RPMI8226 (cell line): ENCODE results near the gene SH3PXD2A.
A peak's percentile ranks its signal among the peaks of the same experiment; 100 is the strongest.
"Not testable (repeated sequence)": the region's sequence is repeated elsewhere in the genome, so short reads cannot be mapped to it uniquely, and the experiment has no call there.

Source experiments
- DNase-seq: peaks from one replicate; pipeline ENCODE4 v3.0.0-alpha.2; 2015

The SH3PXD2A gene

DNA sequence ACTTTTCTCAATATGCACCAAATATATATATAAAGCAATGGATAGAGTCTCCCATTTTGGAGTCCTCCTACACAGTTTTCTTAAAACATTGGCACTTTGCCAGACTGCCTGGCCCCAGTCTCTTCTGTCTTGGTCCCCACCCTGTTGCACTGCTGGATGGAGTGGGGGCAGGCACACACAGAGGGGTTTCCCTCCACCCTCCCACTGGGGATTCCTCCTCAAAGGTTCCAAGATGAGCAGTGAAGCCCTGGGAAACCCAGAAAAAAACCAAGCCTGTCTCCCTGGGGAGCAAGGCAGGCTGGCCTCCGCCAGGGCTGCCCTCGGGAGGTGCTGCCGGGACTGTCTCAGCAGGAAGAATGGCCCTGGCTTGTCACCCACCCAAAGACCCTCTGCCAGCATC is 68.0 kb downstream of the SH3PXD2A start:
- no peak for DNase-seq

DNA sequence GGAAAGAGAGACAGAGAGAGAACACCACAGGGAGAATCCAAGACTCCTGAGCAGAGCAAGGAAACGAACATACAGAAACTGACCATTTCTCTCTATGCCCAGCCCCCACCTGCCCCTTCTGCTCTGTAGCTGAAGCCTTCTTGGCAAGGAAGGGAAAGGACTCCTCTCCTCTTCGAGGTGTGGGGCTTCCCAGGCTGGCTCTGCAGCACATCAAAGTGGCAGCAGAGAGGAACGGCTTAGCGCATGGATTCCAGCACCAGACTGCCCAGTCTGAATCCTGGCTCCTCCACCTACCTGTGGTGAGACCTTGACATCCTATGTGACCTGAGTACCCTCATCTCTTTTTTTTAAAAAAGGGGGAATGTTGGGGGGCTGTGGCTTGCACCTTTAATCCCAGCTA is 69.4 kb downstream of the SH3PXD2A start:
- DNase-seq: peak; percentile 40

DNA sequence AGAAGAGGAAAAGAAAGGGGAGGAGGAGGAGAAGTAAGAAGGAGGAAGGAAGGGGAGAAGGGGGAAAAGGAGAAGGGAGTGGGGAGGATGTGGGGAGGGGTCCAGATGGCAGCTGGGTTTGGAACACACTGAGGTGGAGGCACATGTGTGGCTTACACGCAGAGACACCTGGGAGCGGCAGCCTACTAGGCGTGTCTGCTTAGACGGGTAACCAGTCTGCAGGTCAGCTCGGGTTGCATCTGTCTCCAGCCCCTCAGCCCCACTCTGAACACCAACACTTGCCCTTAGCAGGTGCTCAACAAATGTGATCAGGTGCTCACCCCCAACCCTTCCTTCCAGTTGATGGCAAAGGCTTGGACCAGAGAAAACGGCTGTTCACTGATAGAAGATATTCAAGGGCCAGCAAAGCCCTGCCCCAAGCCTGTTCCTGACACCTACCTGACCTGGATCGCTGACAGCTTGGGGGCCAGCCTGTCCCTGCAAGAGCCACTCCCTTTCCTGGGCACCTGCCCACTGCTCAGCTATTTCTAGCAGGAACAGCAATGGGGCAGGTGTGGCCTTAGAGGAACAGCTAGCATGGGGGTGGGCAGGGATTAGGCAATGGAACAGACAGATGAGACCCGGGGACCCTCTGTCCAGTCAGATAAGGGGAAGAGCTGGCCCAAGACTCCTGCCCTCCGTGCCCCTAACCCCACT is 70.5 kb downstream of the SH3PXD2A start:
- peak; percentile 70 for DNase-seq

DNA sequence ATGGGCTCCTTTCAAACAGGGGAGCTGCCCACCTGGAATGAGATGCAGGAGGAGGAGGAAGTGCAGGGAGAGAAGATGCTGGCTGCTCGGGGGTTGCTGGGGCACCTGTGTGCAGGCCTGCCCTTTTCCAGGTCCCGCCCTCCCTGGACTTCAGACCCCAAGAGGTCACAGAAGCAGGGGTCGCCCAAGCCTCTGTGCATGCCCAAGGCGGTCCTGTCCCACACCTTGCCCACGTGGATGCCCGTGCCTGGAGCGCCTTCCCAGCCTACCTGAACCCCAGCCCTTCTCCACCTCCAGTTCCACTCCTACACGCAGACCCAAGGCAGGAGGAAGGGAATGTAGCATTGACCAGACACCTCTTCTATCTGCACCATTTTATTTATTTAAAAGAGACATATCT is 71.3 kb downstream of the SH3PXD2A start:
- no peak for DNase-seq

DNA sequence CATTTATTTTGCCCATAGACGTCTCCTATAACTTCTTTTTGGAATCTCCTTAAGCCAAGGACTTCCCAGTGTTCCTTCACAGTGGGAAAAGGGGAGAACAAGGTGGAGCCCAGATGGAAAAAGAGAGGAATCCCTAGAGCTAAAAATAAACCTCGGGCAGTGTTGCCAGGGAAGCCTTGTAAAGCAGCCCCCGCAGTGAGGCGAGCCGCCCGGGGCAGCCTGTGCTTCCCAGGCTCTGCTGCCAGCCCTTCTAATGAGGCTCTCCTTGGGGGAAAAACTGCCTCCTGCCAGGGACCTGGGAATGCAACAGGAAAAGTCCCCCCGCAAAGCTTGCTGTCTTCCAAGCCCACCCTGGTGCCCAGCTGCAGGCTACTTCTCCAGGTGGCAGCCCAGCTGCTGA is 71.7 kb downstream of the SH3PXD2A start:
- DNase-seq: no peak

DNA sequence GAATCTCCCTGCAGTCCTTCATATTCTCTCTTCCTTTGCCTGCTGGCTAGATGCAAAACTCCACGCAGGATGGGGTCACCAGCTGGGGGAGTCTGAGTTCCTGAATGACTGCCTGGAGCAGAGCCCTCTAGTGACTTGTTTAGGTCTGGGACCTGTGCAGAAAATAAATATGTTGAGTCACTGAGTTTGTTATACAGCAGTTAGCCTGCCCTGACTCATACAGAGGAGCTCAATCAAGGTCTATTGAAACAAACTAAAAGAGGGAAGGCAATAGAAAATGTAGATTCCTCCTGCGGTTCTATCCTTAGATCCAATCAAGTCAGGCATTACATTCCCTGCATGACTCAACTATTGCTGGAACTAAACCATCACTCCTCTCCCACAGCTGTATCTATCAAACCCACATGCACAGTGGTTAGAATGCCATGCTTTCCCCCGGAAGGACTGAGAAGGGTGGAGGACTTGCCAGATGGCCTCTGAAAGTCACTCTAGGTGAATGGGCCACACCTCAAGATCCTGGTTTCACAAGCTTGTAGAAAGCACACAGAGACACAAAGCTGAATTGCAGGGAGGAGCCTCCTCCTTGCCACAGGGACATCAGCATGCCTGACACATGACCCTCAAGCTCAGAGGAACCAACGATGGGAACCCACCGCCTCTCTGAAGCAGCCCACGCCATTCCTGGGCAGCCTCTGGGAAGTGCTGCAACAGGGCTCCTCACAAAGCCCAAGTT is 73.9 kb downstream of the SH3PXD2A start:
- peak; percentile 43 for DNase-seq

DNA sequence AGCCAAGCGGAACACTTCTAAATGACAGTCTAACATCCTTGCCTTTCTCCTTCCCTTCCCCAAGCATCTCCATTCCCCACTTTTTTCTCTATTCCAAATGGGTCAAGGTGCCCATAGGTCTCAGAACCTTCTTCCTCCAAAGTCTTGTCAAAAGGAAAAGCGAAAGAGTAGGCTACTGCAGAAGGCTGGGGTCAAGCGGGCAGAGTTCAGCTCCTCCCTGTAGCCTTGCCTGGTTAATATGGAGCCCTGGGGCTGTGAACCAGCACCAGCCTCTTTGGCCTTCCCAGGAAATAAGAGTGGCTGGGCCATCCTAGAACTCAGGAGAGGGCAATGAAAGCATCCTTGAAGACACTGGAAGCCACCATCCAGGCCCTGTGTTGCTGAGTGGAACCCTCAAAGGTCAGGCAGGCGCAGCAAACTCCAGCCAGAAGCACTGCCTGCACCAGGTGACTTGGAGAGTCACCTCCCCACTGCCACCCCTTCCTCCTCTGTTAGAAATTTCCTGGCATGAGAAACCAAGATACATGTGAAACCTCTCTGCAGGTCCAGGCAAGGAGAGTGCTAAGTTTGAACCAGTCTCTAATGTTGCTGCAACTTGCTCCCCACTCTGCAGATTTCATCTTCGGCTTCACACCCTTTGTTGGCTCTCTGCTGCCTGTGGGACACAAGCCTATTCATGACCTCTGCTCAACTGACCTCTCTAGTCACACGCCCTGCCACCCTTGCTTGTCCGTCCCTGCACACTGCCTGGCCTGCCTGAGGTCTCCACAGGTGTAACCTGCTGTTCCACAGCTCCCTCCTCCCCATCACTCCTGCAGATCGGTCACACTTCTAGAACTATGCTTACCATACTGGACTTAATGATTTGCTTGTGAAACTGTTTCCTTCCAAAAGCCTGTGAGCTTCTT is 74.9 kb downstream of the SH3PXD2A start:
- peak; percentile 54 for DNase-seq

DNA sequence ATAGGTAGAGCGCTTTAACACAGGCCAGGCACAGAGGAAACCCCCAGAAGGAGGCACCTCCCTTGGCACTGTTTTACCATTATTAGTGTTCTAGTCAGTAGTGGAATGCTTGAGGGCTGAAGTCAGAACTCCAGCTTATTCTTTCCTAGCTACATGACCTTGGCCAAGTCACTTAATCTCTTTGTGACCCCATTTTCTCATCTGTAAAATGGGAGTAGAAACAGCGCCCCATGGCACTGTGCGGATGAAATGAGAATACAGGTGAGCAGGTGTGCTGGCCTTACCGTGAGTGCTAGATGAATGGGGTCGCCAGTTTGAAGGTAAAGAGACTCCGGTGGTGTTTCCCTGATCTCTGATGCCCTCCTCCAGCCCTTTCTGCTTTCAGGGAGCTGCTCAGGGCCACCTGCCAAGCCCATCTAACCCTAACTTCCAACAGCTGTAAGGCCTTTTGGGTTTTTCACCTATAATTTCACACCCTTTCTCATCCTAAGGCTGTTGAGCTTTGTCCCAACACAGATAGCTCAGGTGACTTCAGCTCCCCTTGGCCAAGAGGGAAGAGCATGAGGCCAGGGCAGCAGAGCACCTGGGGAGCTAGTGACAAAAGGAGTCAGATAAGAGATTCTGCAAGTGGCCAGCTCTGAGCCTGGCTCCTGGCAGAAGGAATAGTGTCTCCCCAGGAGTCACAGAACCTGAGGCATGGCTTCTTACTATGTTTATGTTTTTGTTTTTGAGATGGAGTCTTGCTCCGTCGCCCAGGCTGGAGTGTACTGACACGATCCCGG is 76.8 kb downstream of the SH3PXD2A start:
- no peak for DNase-seq

DNA sequence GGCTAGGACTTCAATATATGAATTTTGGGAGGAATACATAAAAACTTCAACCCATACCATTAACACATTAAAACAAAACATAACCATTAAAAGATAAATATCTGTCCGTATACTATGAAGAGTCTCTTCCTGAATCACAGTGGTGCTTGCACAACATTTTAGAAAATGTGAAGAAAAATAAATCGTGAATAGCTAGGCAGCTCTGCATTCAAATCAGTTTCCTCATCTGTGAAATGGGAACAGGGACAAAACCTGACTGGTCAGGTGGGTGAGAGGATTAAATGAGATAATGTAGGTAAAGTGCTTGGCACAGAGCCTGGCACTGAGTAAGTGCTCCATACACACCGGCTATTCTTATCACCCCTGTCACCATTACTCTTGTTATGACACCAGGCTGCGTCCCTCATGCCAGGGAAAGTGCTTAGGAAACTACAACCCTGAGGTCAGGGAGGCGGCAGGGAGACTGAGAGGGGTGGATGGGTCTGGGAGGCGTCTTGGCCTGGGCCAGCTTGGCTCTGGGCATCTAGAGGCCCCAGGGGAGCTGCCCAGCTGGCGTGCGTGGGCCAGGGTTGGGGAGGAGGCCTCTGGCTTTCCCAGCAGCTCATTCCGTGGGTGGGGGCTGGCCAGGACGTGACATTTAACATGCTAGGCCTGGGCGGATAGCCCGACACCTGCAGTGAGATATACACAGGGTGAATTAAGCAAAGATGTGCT is 78.3 kb downstream of the SH3PXD2A start:
- DNase-seq: no peak

DNA sequence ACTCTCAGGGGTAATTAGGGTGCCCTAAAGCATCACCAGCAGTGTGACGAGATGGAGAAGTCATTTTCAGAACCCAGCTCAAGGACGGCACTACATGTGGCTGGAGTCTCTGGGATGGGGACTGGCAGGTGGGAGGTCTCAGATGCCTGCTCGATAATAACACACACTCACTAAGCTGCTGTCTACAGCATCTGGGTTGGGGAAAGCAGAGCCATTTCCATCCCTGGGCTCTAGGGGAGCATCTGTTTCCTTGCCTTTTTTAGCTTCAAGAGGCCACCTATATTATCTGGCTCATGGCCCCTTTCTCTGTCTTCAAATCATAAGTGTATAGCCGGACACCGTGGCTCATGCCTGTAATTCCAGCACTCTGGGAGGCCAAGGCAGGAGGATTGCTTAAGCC is 79.6 kb downstream of the SH3PXD2A start:
- no peak for DNase-seq

DNA sequence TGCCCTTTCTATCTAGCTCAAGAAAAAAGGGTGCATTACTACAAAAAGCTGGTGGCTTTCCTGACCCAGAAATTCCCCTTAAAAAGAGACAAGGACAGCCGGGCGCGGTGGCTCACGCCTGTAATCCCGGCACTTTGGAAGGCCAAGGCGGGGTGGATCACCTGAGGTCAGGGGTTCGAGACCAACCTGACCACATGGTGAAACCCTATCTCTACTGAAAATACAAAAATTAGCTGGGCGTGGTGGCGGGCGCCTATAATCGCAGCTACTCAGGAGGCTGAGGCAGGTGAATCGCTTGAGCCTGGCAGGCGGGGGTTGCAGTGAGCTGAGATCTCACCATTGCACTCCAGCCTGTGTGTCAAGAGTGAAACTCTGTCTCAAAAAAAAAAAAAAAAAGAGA is 82.5 kb downstream of the SH3PXD2A start:
- DNase-seq: not testable (repeated sequence)

DNA sequence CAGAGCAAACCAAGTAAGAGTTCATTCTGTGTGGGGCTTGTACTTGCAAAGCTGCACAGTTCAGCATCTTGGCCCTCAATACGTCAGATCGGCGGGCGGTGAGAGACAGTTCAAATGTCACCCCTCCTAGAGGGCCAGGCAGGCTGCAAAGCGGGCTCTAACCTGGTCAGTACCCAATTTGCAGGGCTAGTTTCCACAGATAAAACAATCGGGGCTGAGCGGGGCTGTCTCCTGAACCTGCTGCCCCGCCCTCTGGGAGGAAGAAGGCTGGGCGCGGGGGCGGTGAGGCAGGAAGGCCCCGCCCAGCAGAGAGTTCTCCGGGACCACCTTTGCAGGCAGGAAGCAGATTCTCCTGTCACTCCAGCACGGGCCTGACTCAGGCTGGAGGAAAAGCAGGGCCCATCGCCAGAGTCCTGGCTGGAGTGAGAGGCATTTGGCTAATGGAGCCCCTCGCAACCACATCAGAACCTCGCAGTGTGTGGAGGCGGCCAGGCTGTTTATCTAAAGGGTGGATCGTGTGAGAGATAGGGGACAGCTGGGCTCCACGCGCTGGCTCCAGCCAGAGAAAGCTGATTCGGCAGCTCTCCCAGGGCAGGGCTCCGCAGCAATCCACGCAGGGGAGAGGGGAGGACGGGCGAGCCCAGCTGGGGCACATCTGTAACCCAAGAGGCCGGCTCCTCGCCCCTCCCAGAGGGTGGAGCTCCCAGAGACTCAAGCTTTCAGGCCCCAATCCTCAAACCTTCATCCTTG is 83.1 kb downstream of the SH3PXD2A start:
- peak; percentile 90 for DNase-seq

DNA sequence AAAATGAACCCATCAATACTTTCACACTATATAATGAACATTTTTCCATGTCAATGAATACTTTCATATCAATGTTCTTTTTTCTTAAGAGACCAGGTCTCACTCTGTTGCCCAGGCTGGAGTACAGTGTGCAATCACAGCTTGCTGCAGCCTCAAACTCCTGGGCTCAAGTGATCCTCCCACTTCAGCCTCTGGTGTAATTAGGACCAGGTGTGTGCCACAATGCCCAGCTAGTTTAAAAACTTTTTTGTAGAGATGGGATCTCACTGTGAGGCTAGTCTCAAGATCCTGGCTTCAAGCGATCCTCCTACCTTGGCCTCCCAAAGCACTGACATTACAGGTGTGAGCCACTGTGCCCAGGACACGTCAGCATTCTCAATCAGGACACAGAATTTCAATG is 85.2 kb downstream of the SH3PXD2A start:
- DNase-seq: no peak

DNA sequence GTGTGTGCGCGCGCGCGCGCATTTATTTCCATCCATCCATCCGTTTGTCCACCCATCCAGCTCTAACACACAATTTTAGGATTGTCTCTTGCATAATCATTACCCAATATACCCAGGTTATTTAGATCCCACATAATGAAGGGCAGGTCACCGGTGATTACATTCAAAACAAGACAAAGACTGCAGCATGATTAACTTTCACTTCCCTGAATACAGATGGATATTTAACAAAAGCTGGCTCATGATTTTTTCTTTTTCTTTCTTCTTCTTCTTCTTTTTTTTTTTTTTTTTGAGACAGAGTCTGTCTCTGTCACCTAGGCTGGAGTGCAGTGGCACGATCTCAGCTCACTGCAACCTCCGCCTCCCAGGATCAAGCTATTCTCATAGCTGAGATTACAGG is 86.2 kb downstream of the SH3PXD2A start:
- peak; percentile 48 for DNase-seq

DNA sequence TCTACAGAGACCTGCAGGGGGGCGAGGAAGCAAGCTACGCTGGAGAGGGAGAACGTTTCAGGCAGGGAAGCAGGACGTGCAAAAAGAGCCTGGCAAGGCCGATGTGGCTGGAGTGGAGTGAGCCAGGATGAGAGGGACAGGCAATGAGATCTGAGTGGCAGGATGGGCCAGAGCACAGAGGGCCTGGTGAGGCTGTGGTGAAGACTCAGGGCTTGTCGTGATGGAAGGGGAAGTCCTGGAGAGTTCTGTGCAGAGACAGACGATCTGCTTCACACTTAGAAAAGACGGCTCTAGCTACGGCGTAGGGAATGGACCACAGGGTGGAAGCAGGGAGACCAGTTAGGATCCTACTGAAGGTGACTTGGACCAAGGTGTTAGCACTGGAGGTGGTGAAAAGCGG is 87.0 kb downstream of the SH3PXD2A start:
- DNase-seq: no peak

DNA sequence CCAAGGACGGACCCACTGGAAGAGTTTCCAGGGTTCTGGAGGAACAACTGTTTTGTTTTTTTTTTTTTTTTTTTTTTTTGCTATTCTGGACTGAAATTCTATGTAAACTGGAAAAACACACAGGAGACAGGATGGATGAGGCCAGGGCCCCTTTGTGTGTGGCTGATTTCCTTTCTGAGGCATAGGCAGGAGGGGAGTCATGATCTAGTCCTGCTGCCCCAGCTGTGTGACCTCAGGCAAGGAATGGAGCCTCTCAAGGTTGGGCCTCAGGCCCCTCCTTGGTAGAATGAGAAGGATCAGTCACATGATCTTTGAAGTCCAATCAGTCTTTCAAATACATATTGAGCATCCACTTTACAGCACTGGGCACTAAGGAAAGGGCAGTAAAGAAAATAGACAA is 87.6 kb downstream of the SH3PXD2A start:
- no peak for DNase-seq

DNA sequence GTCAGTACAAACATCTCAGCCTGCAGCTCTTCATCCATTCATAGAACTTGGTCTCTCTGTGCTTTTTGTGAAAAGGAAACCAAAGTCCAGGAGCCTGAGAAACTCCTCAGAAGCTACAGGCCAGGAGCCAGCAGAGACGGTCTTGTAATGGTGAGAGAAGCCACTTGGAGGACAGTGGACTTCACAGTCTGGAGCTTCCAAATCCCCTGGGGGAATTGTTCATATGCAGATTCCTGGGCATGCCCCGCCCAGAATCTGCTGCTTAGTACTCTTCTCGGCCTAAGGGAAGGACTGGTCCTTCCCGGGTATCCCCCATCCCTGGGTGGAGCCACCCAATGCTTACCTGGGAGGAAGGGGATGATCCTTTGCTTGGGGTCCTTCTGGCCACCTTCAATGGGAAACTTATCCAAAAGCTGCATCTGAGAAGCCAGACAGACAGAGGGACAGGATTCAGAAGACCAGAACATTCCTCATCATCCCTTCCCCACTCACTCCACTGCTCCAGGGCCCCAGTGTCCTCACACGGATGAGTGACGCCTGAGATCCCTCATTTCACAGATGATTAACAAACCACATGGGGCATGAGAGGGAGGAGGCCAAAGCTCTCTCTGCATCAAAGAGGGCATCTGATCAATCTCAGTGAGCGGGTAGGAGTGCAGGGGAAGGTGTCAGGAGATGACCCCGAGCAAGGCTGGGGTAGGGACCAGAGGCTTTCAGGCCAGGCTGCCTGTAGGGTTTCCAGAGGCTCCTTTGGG is 88.4 kb downstream of the SH3PXD2A start:
- no peak for DNase-seq

DNA sequence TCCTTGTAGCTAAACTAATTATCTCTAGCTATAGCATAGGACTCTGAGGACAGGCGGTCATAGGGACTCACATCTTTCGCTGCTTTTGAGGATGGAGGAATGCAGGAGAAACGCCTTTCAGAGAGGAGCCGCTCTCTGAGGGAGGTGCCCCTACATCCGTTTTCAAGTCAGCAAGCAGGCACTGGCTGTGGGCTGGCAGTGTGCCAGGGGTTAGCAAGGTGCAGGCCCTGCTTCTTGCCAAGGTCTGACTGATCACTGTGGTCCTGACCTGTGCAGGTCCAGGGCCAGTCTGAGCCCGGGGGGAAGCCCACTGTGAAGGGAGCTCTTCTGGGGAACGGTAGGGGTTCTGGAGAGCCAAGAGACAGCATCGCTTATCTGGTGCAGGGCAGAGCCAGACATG is 89.4 kb downstream of the SH3PXD2A start:
- peak; percentile 87 for DNase-seq

DNA sequence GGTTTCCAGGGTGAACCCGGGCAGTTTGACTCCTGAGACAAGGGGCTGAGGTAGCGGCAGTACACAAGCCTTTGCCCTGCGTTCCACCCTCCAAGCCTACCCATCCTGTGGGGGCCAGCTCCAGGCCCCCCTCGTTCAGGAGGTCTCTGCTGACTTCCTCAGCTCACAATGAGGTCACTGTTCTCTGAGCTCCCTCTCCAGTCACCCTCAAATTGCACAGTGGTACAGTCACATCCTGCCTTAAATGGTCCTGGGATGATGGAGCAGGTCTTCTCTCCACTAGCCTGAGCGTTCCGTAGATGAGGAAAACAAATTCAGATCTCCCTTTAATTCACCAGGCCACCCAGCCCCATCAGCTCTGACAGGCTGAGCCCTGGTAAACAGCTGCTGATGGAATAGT is 90.2 kb downstream of the SH3PXD2A start:
- DNase-seq: no peak

DNA sequence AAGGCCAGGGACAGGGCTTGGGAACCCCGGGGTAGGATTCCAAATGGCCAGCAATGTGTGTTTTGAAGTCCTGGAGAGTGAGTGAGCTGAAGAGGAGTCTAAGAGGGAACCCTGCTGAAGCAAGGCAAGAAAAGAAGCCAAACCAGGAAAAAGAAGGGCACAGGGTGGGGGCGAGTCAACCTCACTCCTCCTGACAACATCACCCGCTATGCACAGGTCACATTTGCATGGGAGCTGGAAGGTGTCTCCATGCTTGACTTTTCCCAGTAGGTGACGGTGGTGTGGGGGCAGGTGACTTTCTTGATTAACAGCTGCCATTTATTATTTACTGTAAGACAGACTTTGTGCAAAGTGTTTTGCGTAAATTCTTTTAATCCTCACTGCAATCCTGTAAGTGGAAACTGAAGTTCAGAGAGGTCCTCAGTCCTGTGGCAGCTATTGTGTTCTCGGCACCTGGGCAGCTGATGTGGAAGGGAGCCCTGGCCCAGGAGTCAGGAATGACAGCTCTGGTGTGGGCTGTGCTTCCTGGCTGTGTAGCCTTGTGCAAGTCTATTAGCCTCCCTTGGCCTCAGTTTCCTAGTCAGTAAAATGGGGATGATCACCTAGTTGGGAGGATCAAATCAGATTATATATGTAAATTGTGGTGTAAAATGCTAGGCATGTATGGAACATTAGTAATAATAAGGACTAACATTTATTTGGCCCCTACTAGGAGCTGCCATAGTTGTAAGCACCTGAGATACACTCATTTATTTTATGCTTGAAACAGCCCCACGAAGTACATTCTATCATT is 90.9 kb downstream of the SH3PXD2A start:
- DNase-seq: no peak
